Measurements from ENCODE around the gene STX4. TPM values are rescaled to one million over a fixed set of nuclear protein-coding genes. Genes with fewer than 3 reads are reported as not detected.

Gene STX4
- total RNA-seq, 4 donors from 2014 or later = 45.7 to 70.7 (median 55.6) TPM

- TF ChIP-seq, protein P1, sequence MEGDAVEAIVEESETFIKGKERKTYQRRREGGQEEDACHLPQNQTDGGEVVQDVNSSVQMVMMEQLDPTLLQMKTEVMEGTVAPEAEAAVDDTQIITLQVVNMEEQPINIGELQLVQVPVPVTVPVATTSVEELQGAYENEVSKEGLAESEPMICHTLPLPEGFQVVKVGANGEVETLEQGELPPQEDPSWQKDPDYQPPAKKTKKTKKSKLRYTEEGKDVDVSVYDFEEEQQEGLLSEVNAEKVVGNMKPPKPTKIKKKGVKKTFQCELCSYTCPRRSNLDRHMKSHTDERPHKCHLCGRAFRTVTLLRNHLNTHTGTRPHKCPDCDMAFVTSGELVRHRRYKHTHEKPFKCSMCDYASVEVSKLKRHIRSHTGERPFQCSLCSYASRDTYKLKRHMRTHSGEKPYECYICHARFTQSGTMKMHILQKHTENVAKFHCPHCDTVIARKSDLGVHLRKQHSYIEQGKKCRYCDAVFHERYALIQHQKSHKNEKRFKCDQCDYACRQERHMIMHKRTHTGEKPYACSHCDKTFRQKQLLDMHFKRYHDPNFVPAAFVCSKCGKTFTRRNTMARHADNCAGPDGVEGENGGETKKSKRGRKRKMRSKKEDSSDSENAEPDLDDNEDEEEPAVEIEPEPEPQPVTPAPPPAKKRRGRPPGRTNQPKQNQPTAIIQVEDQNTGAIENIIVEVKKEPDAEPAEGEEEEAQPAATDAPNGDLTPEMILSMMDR (IDR thresholded peaks at IDR 0.05; ENCODE audit: low read depth) = no peak
Observed at GRCh38 chr16:30996985-30997724, 36.2 kb upstream of the STX4 start.

DNA sequence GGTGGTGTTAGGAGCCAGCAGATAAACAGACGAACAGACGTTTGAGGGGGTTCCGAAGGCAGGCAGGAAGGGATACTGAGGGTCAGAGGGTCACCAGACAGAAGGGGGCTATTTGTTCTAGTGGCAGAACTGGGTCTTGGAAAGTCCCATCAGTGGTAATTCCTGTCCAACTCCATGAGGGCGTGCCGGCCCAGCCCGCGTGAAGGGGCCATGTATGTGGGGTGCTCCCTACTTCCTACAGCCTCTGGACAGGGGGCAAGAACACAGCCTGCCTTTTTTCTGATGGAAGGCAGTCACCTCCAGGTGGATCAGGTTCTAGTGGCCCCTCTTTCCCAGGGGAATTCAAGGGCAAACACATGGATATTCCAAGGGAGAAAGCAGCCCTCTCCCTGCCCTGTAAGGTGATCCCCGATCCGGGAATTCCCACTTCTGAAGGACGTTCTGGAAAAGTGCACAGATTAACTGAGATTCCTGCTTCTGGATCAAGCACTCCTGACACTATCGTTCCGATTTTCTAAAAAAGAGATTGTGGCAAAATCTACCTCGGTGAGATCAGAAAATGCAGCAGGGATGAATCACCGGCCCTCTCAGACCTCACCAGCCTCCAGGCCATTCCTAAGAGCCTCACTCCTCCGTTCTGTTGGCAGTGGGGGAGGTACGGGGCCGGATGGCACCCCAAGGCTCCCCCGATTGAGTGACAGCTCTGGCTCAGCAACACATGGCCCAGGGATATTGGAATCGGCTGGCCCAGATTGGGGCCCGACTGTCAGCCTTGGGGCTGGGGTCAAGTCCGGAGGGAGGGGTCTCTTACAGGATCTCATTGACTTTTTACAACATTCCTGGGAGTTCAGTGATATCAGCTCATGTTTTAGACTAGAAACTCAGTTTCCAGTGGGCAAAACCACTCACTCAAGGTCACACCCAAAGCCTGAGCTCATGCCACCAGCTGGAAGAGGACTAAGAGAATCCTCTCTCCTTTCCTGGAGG lies 35.3 kb upstream of the STX4 start:
- TF ChIP-seq, protein P1 (IDR thresholded peaks at IDR 0.05; ENCODE audit: low read depth) = no peak

DNA sequence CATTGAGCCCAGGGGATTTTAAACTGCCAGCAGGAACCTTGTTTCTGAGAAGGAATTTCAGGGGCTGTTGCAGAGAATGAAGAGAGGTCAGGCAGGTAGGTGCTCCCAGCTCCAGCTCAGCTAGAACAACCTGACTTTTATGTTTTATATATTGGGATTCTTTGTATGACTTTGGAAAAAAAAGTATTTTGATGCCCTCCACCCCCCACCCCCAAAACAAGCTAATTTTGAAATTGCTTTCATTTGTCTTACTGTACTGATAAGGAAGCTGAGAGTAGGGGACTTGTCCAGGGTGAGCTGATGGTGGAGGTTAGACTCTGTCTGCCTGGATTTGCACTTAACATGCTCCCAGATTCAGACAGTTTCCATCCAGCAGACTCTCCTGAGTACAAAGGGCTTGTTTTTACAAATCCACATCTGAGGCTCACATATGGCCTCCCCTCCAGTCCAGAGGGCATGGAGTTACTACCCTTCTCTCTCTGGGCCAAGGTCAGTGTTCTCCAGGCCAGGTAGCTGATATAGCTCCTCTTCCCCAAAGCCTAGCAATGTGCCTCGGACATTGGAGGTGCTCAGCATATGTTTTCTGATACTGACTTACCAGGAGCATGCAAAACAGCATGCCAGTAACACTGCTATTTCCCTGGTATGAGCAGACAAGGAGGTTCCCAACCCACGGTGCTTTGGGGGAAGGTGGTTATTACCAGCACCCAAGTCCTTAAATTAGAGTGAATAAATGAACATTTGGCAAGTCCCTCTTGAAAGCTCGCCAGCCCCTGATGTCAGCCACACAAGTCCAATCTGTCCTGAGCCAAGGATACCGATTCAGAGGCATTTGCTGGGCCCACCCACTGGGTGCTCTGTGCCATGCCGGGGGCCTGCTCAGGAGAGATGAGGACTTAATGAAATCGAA lies 34.3 kb upstream of the STX4 start:
- TF ChIP-seq, protein P1 (IDR thresholded peaks at IDR 0.05; ENCODE audit: low read depth) = no peak

GRCh38 chr16:31000671-31001382 lies 32.5 kb upstream of the STX4 start:
- TF ChIP-seq, protein P1 (IDR thresholded peaks at IDR 0.05; ENCODE audit: low read depth) = no peak

DNA sequence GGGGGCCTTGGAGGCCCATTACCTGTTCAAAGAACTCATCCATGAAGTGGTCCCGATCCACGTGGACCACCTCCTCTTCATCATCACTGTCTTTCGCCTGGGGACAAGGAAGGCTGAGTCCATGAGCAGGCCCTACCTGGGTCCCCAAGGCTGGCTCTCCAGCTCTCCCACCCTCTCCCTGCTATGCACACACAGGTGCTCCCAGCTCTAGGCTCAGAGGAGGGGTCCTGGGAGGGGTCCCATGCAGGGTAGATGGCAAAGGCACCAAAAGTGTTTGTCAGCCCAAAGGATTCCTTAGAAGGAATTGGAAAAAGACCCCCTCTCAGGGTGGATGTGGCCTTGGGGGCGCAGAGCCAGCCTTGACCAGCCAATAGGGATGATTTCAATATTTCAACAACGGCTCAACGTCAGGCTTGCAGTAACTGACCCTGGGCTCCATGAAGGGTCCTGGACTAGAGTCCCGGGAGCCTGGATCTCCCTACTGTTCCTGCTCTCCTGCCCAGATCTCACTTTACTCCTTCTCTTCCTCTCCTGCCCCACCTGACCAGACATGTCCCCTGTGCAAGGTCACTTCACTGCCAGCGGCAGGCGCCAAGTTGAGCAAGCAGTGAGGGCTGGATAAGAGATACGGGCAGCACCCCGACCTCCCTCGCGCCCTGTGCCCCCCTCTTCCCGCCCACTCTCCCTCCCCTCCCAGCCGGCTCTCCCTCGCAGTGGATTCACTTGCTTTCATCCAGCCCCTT lies 31.7 kb upstream of the STX4 start:
- TF ChIP-seq, protein P1 (IDR thresholded peaks at IDR 0.05; ENCODE audit: low read depth) = no peak

DNA sequence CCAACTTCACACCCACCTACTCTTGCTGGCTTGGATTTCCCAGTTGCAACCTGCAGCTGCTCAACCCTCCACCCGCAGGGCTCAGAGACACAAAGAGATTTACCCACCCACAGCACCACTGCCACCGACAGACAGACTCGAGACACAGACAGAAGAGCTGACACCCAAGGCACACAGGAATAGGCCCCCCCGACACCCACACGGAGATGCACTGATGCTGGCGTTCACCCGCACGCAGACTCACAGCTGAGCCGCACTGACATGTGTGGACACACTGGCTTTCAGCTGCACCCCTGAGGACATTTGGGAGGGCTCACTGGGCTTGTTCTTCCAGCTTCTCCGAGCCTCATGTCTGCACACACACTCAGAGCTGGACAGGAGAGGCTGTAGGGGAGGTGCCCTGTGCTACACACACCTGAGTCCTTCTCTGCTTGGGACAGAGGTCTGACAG lies 31.1 kb upstream of the STX4 start:
- TF ChIP-seq, protein P1 (IDR thresholded peaks at IDR 0.05; ENCODE audit: low read depth) = no peak

Measured in subcutaneous adipose tissue (tissue), 4 donors.